Mucosa of rectum (tissue), 2 donors: Measurements from ENCODE around the gene LY9.

ENCODE experiments used
- H3K27ac ChIP-seq, 2 donors: one replicate each; pipeline ENCODE4 v1.7.0; 2013; ENCODE audit warnings: inconsistent platforms in 2 of 2, low read depth in 2 of 2, low read length in 2 of 2
- H3K27me3 ChIP-seq, 2 donors: one replicate each; pipeline ENCODE4 v1.7.0; 2013; ENCODE audit warnings: low read length in 2 of 2; ENCODE audit not compliant: control insufficient read depth in 2 of 2, insufficient read depth in 2 of 2
- H3K36me3 ChIP-seq, 2 donors: one replicate each; pipeline ENCODE4 v1.7.0; 2013; ENCODE audit warnings: low read length in 2 of 2; ENCODE audit not compliant: control insufficient read depth in 2 of 2, insufficient read depth in 2 of 2
- H3K4me1 ChIP-seq, 2 donors: one replicate each; pipeline ENCODE4 v1.7.0; 2013; ENCODE audit warnings: low read length in 2 of 2, mild to moderate bottlenecking in 1 of 2; ENCODE audit not compliant: control insufficient read depth in 2 of 2, insufficient read depth in 2 of 2
- H3K4me3 ChIP-seq, 2 donors: one replicate each; pipeline ENCODE4 v1.7.0; 2013; ENCODE audit warnings: low read length in 2 of 2
- H3K9ac ChIP-seq, 2 donors: one replicate each; pipeline ENCODE4 v1.7.0; 2013; ENCODE audit warnings: low read length in 2 of 2, low read depth in 1 of 2, mild to moderate bottlenecking in 1 of 2
- H3K9me3 ChIP-seq, 2 donors: one replicate each; pipeline ENCODE4 v1.7.0; 2013; ENCODE audit warnings: low read length in 2 of 2; ENCODE audit not compliant: control insufficient read depth in 2 of 2
- donor health status: healthy.
- donor health status: Normal muscosa, but diverticular disease.

Gene LY9

DNA sequence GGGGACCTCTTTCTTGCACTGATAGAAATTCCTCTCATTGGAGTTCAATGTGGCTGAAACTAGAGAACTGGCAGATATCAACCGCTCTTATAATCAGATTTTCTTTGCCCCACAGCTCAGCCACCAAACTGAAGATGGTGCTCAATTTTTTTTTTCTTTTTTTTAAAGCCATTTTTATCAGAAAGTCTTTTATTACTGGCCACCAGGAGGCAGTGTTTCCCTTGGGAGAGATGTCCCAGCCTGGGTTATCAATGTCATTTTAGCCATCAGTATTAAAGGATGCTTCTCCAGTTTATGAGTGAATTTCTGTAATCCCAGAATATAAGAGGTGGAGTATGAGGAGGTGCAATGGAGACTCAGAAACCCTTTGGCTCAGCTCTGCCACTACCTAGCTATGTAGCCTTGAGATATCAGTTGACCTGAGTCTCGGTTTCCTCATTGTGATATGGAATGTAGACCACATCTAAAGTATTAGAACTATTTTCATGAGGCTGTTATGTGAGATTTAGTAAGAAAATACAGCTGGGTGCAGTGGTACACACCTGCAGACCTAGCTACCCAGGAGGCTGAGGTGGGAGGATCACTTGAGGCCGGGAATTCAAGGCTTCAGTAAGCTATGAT, 39.1 kb downstream of the LY9 start:
- Histone ChIP-seq H3K9ac (no peak overlapping the region), H3K4me3 (no peak overlapping the region), H3K36me3 (no peaks in the 10 kb centered on the region), H3K27me3 (no peaks in the 10 kb centered on the region), H3K4me1 (peaks cover 0 to 10% of the 10 kb centered on the region in 2 donors), H3K9me3 (no peaks in the 10 kb centered on the region), H3K27ac (no peak overlapping the region)

DNA sequence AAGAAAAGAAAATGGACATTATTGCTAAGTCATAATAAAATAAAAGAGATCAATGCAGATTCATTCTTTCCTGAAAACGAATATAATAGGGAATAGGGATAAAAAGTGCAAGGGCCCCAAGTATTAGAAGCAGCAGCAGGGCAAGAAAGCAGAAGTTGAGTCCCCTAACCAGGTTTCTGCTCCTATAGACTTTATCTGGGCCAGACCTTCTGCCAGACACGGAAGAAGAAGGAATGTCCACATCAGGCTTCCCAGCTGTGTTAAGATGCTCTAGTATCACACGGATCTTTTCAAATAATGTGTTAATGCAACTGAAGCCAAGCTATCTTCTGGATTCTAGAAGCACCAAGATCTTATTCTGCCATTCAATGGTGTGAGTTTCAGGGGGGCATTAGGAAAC, 39.8 kb downstream of the LY9 start:
- Histone ChIP-seq H3K4me1 (peaks cover 0 to 10% of the 10 kb centered on the region in 2 donors), H3K36me3 (no peaks in the 10 kb centered on the region)

DNA sequence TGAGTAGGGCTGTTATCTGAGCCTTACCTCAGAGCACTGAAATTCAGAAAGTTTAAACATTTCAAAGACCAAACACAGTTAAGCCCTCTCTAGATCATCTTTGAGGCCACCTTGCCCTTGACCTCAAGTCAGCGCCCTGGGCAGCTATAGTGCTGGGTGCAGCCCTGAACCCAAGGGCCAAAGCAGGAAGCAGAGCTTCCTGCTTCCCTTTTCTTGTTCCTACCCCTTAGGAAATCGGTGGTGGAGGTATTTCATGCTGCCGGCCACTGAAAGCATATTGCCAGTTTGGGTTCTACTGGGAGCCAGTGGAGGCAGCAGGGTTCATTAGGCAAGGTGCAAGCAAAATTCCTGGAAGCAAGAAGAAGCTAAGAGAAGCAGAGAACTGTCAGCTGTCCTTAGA, 40.6 kb downstream of the LY9 start:
- Histone ChIP-seq H3K9me3 (no peaks in the 10 kb centered on the region), H3K4me3 (no peak overlapping the region), H3K27me3 (no peaks in the 10 kb centered on the region), H3K4me1 (peaks cover 0 to 10% of the 10 kb centered on the region in 2 donors), H3K27ac (peak overlapping the region in 1 of 2 donors; percentile 11), H3K36me3 (no peaks in the 10 kb centered on the region), H3K9ac (no peak overlapping the region)

More for the DNA sequence above, 39.8 kb downstream of the LY9 start:
- Histone ChIP-seq H3K9ac (no peak overlapping the region), H3K27ac (no peak overlapping the region), H3K4me3 (no peak overlapping the region), H3K27me3 (no peaks in the 10 kb centered on the region), H3K9me3 (no peaks in the 10 kb centered on the region)

DNA sequence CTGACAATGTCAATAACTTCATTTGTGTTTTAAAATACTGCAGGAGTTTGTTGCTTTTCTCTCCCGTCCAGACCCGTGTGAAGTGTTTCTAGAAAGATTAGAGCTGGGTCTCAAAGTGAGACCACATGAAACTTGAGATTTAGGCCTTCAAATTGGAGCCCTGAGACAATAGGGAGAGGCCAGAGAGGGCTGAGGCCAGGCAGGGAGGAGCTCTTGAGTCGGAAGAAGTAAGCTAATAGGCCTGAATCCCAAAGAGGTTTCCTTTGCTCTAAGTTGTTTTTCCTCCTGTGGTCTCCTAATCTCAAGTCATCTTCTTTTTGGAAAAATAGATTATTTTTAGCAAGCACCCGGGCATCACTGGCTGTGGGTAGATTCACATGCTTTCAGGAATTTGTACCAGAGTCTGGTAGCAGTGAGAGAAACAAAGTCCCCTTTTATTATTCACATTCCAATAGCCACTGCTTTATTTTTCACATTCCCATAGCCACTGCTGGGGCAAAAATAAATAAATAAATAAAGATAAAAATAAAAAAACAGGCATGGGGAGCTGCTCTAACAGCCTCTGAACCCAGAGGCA, 41.1 kb downstream of the LY9 start:
- peak overlapping the region in 1 of 2 donors; percentile 11 for H3K27ac ChIP-seq

DNA sequence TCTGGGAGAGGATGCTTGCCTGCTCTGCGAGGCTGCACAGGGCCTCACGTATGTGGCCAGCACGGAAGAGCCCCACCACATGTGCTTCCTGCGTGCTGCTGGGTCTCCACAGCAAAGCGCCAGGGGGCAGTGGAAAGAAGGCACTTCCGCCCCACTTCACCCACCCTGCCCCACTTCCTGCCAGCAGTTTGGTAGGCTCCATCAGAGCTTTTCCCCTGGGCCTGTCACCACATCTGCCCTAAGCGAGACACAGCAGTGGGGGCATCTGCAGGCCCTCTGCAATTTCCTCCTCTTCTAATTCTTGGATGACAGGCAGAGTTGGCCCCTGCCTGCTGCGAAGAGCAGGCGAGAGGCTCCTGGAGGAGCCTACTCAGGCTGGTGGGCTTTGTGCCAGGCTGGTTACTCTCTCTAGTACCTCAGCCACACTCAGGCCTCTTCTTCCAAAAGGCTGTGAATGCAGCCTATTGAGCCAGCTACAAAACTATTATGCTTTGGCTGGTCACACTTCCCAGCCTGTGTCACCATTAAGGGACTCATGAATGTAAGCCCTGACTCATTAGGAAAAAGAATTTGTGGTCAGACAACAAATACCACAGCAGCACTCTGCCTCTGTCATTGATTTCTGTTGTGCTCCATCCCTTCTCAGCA, 41.7 kb downstream of the LY9 start:
- no peaks in the 10 kb centered on the region for H3K36me3 ChIP-seq
- H3K4me1 ChIP-seq, result peaks cover 0 to 10% of the 10 kb centered on the region in 2 donors
- H3K4me3 ChIP-seq, result no peak overlapping the region
- H3K9ac ChIP-seq, result no peak overlapping the region
- H3K9me3 ChIP-seq, result no peaks in the 10 kb centered on the region
- H3K27ac ChIP-seq, result peak overlapping the region; percentile 11 to 63
- H3K27me3 ChIP-seq, result no peaks in the 10 kb centered on the region

More for the DNA sequence above, 41.1 kb downstream of the LY9 start:
- H3K27me3 ChIP-seq, result no peaks in the 10 kb centered on the region
- H3K4me1 ChIP-seq, result peaks cover 0 to 10% of the 10 kb centered on the region in 2 donors
- no peak overlapping the region for H3K4me3 ChIP-seq
- no peaks in the 10 kb centered on the region for H3K36me3 ChIP-seq
- no peak overlapping the region for H3K9ac ChIP-seq
- H3K9me3 ChIP-seq, result no peaks in the 10 kb centered on the region

DNA sequence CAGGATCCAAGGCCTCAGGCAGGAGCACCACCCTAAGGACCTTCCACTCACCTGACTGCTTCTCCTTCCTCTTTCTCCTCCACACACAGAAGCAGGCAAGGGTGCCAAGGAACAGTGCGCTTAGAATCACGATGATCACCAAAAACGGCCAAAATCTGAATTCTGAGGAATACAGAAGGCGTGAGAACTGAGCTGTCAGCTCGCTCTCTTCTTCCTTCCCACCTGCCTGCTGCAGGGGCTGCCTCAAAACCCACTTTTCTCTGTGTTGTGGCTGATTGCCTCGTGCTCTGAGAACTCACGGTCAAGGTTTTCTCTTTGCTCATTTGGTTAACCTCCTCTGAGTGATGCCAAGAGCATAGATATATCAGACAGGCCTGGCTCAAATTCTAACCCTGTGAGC, 42.9 kb downstream of the LY9 start:
- no peaks in the 10 kb centered on the region for H3K27me3 ChIP-seq

DNA sequence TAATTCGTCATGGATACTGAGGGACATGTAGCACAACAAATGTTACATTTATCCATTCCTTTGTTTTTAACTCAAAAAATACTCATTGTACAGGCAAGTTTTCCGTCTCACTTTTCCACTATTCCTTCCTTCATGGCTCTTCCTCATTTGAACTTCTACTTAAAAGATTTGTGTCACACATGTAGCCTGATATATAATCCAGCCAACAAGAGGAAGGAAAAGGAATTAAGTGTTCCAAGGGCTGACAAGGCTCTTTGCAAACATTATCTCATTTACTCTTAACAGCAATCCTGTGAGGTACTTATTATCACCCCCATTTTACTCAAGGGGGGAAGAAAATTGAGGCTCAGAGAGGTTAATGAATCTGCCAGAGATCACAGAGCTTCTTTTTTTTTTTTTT, 43.8 kb downstream of the LY9 start:
- no peaks in the 10 kb centered on the region for H3K36me3 ChIP-seq
- no peak overlapping the region for H3K4me3 ChIP-seq
- H3K4me1 ChIP-seq, result peaks cover 0 to 10% of the 10 kb centered on the region in 2 donors
- no peak overlapping the region for H3K27ac ChIP-seq
- no peaks in the 10 kb centered on the region for H3K27me3 ChIP-seq
- no peak overlapping the region for H3K9ac ChIP-seq
- H3K9me3 ChIP-seq, result no peaks in the 10 kb centered on the region

More for the DNA sequence above, 42.9 kb downstream of the LY9 start:
- no peak overlapping the region for H3K4me3 ChIP-seq
- peaks cover 0 to 10% of the 10 kb centered on the region in 2 donors for H3K4me1 ChIP-seq
- H3K9me3 ChIP-seq, result no peaks in the 10 kb centered on the region
- H3K9ac ChIP-seq, result no peak overlapping the region
- no peak overlapping the region for H3K27ac ChIP-seq
- H3K36me3 ChIP-seq, result no peaks in the 10 kb centered on the region

DNA sequence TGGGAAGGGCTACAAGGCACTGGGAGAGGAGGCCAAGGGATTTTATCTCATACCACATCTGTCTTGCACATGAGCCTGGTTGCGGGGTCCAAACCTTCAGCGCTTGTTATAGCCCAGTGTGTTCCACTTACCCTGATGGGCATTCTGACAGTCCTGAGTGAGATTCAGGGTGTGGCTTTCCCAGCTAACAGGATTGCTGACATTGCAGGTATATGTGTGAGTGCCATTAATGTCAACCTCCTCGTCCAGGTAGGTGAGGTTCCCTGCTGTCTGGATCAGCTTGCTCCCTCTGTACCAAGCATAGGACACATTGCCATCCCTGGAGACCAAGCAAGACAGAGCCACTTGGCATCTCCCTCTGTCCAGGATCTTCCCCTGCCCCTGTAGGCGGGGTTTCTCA, 45.1 kb downstream of the LY9 start:
- H3K4me3 ChIP-seq, result no peak overlapping the region

DNA sequence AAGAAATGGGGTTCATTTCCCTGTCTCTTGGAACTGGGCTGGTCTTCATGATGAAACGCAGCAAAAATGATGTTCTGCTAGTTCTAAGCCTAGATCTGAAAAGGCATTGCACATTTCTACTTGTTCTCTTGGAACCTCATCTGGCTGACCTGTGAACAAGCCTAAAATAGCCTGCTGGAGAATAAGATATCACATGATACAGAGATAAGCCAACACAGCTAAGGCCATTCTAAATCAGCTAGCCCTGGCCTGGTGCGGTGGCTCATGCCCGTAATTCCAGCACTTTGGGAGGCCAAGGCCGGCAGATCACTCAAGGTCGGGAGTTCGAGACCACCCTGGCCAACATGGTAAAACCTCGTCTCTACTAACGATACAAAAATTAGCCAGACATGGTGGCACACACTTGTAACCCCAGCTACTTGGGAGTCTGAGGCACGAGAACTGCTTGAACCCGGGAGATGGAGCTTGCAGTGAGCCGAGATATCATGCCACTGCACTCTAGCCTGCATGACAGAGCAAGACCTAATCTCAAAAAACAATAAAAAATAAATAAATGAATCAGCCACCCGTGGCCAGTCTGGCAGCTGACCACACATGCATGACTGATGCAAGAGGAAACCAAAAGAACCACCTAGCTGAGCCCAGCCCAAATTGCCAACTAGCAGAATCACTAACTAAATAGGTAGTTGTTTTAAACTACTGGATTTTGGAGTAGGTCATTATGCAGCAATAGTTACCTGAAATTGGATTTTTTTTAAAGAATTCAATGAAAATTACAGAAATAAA, 48.7 kb downstream of the LY9 start:
- Histone ChIP-seq H3K27ac (no peak overlapping the region), H3K27me3 (no peaks in the 10 kb centered on the region), H3K4me3 (no peak overlapping the region), H3K9me3 (no peaks in the 10 kb centered on the region), H3K4me1 (no peaks in the 10 kb centered on the region), H3K36me3 (no peaks in the 10 kb centered on the region), H3K9ac (no peak overlapping the region)

More for the DNA sequence above, 45.1 kb downstream of the LY9 start:
- no peaks in the 10 kb centered on the region for H3K36me3 ChIP-seq
- no peak overlapping the region for H3K27ac ChIP-seq
- H3K9me3 ChIP-seq, result no peaks in the 10 kb centered on the region
- H3K9ac ChIP-seq, result no peak overlapping the region
- peaks cover 0 to 10% of the 10 kb centered on the region in 2 donors for H3K4me1 ChIP-seq
- H3K27me3 ChIP-seq, result no peaks in the 10 kb centered on the region

DNA sequence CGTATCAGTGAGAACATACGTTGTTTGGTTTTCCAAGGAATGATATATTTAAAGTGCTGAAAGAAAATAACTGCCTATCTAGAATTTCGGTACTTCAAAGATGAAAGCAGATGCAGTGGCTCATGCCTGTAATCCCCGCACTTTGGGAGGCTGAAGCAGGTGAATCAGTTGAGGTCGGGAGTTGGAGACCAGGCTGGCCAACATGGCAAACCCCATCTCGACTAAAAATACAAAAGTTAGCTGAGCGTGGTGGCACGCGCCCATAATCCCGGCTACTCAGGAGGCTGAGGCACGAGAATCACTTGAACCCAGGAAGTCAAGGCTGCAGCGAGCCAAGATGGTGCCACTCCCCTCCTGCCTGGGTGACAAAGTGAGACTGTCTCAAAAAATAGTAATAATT, 50.3 kb downstream of the LY9 start:
- H3K9ac ChIP-seq, result no peak overlapping the region
- H3K27ac ChIP-seq, result no peak overlapping the region
- H3K9me3 ChIP-seq, result no peaks in the 10 kb centered on the region

More for the DNA sequence above, 50.3 kb downstream of the LY9 start:
- Histone ChIP-seq H3K27me3 (no peaks in the 10 kb centered on the region), H3K4me3 (no peak overlapping the region), H3K36me3 (no peaks in the 10 kb centered on the region), H3K4me1 (no peaks in the 10 kb centered on the region)
